Measurements from ENCODE around the gene SHISA6. TPM values are rescaled to one million over a fixed set of nuclear protein-coding genes. Genes with fewer than 3 reads are reported as not detected.
"Not testable (repeated sequence)": the region's sequence is repeated elsewhere in the genome, so short reads cannot be mapped to it uniquely, and the experiment has no call there.

Gene SHISA6
- total RNA-seq, 2 experiments from 2014 or later, result not detected

GRCh38 chr17:11300738-11301137, 59.7 kb downstream of the SHISA6 start:
- H2AFZ ChIP-seq (ENCODE audit: low read length), result no peak overlapping the region
- no peaks in the 10 kb centered on the region for H3K36me3 ChIP-seq (ENCODE audit: insufficient read depth, low read length)
- intact Hi-C loops (cut with micrococcal nuclease; ENCODE audit: unreplicated experiment), result no loop called here
- no peaks in the 10 kb centered on the region for H4K20me1 ChIP-seq (ENCODE audit: insufficient read depth, low read length)
- ChIA-PET POLR2A (no interaction called here), CTCF (ENCODE audit: unreplicated experiment) (interaction anchor here (0.6 kb wide), 1 partner anchor 29 kb away, joined by 3 read pairs; no protein-coding TSS in a partner anchor)
- no peak overlapping the region for H3K4me3 ChIP-seq (ENCODE audit: low read depth, low read length, poor library complexity, severe bottlenecking)
- TF ChIP-seq CTCF (conservative IDR thresholded peaks at IDR 0.05; ENCODE audit: low read length) (no peak), EZH2phosphoT487 (IDR thresholded peaks at IDR 0.05; ENCODE audit: borderline replicate concordance, low read depth, low read length) (no peak)
- H3K9me2 ChIP-seq (ENCODE audit: insufficient read depth, low read length), result no peaks in the 10 kb centered on the region
- no TSS peak for BruUV-seq (replicated peaks)
- H3K9me3 ChIP-seq (ENCODE audit: low read length), result no peaks in the 10 kb centered on the region
- H3K4me2 ChIP-seq (ENCODE audit: low read length), result no peak overlapping the region
- no peaks in the 10 kb centered on the region for H3K79me2 ChIP-seq (ENCODE audit: insufficient read depth, low read depth, low read length)
- no peaks in the 10 kb centered on the region for H3K4me1 ChIP-seq (ENCODE audit: insufficient read depth, low read length, poor library complexity, severe bottlenecking)
- no peak overlapping the region for H3K27ac ChIP-seq (ENCODE audit: low read depth, low read length, poor library complexity, severe bottlenecking)
- no peak for DNase-seq (ENCODE audit: low spot score)

- H2AFZ ChIP-seq (ENCODE audit: low read length); H3K4me3 ChIP-seq (ENCODE audit: low read depth, low read length, poor library complexity, severe bottlenecking); CTCF ChIA-PET (ENCODE audit: unreplicated experiment); H3K79me2 ChIP-seq (ENCODE audit: insufficient read depth, low read depth, low read length); H3K9me3 ChIP-seq (ENCODE audit: low read length); H3K27ac ChIP-seq (ENCODE audit: low read depth, low read length, poor library complexity, severe bottlenecking); POLR2A ChIA-PET; H3K36me3 ChIP-seq (ENCODE audit: insufficient read depth, low read length); H3K4me2 ChIP-seq (ENCODE audit: low read length); BruUV-seq (replicated peaks); H3K4me1 ChIP-seq (ENCODE audit: insufficient read depth, low read length, poor library complexity, severe bottlenecking); DNase-seq (ENCODE audit: low spot score); H4K20me1 ChIP-seq (ENCODE audit: insufficient read depth, low read length); intact Hi-C loops (cut with micrococcal nuclease; ENCODE audit: unreplicated experiment); H3K9me2 ChIP-seq (ENCODE audit: insufficient read depth, low read length): not testable (repeated sequence)
Measured at GRCh38 chr17:11301874-11302273, 60.9 kb downstream of the SHISA6 start.

GRCh38 chr17:11302401-11303186, 61.6 kb downstream of the SHISA6 start:
- Histone ChIP-seq H3K4me2 (ENCODE audit: low read length) (no peak overlapping the region), H3K79me2 (ENCODE audit: insufficient read depth, low read depth, low read length) (no peaks in the 10 kb centered on the region), H3K27ac (ENCODE audit: low read depth, low read length, poor library complexity, severe bottlenecking) (no peak overlapping the region), H2AFZ (ENCODE audit: low read length) (no peak overlapping the region), H3K36me3 (ENCODE audit: insufficient read depth, low read length) (no peaks in the 10 kb centered on the region), H4K20me1 (ENCODE audit: insufficient read depth, low read length) (no peaks in the 10 kb centered on the region), H3K9me2 (ENCODE audit: insufficient read depth, low read length) (no peaks in the 10 kb centered on the region), H3K9me3 (ENCODE audit: low read length) (no peaks in the 10 kb centered on the region), H3K4me3 (ENCODE audit: low read depth, low read length, poor library complexity, severe bottlenecking) (no peak overlapping the region), H3K4me1 (ENCODE audit: insufficient read depth, low read length, poor library complexity, severe bottlenecking) (no peaks in the 10 kb centered on the region)
- DNase-seq (ENCODE audit: low spot score), result no peak
- ChIA-PET POLR2A (interaction anchor here (0.6 kb wide), 1 partner anchor 192 kb away, joined by 3 read pairs; no protein-coding TSS in a partner anchor), CTCF (ENCODE audit: unreplicated experiment) (no interaction called here)
- intact Hi-C loops (cut with micrococcal nuclease; ENCODE audit: unreplicated experiment), result no loop called here
- TF ChIP-seq CTCF (conservative IDR thresholded peaks at IDR 0.05; ENCODE audit: low read length) (no peak), EZH2phosphoT487 (IDR thresholded peaks at IDR 0.05; ENCODE audit: borderline replicate concordance, low read depth, low read length) (no peak)
- no TSS peak for BruUV-seq (replicated peaks)
